Astrocyte (in vitro differentiated cells and primary cell): ENCODE measurements around the gene AMOTL2.

Source experiments
- EZH2 ChIP-seq: IDR thresholded peaks from 2 replicates; pipeline ENCODE4 v1.6.1; 2012; ENCODE audit warnings: mild to moderate bottlenecking, low read length, inconsistent platforms; ENCODE audit not compliant: insufficient read depth
- TF ChIP-seq, protein P1 (sequence below): IDR thresholded peaks from 2 replicates; pipeline ENCODE4 v1.5.1; 2011; ENCODE audit warnings: low read depth, mild to moderate bottlenecking, inconsistent platforms, low read length, moderate library complexity; ENCODE audit not compliant: insufficient read depth

DNA sequence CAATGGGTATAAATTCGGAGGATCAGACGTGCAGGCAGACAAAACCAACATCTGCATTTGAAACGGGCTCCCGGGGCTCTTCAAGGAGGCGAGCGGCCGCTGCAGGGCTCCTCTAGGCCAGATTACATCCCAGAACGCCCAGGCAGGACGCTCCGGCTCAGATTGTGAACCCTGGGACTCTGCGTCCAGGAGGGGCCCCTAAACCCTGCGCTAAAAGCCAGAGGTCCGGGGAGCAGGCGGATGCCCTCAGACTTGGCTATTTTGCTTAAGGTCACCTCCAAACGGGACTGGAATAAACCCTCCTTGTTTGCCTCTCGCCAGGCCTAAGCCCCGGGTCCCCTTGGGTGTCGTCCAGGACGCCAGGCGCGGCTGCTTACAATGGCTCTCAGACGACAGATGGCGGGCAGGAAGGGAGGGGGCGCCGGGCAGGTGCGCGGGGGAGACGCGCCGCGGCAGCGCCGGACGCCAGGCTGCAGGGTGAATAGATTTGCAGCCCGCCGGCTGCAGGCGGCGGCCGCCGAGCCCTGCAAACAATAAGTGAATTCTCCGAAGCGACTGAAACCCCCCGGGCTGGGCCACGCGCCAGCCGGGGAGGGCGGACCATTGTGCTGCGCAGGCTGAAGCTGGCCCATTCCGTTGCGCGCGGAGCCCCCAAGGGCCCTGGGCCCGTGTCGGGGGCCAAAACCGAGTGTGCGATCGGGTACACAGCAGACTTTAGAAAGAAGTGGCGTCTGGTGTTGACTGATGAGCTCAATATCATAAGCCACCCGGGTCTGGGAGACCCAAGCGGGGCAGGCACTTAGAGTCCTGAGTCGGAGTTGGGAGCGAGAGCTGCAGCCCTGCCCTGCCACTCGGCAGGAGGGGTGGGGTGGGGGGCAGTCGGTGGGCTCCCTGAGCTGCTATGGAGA, 32.3 kb upstream of the AMOTL2 start:
- TF ChIP-seq, protein P1, sequence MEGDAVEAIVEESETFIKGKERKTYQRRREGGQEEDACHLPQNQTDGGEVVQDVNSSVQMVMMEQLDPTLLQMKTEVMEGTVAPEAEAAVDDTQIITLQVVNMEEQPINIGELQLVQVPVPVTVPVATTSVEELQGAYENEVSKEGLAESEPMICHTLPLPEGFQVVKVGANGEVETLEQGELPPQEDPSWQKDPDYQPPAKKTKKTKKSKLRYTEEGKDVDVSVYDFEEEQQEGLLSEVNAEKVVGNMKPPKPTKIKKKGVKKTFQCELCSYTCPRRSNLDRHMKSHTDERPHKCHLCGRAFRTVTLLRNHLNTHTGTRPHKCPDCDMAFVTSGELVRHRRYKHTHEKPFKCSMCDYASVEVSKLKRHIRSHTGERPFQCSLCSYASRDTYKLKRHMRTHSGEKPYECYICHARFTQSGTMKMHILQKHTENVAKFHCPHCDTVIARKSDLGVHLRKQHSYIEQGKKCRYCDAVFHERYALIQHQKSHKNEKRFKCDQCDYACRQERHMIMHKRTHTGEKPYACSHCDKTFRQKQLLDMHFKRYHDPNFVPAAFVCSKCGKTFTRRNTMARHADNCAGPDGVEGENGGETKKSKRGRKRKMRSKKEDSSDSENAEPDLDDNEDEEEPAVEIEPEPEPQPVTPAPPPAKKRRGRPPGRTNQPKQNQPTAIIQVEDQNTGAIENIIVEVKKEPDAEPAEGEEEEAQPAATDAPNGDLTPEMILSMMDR: no peak
- no peak for TF ChIP-seq EZH2
